Osteocyte (in vitro differentiated cells): ENCODE results near the gene SERPING1. TPM values are rescaled to one million over a fixed set of nuclear protein-coding genes. Genes with fewer than 3 reads are reported as not detected.

ENCODE experiments used
- DNase-seq: peaks from one replicate; pipeline ENCODE4 v3.0.0; 2021; ENCODE audit warnings: mixed read lengths; ENCODE audit not compliant: unreplicated experiment; ENCODE audit errors: extremely low spot score
- H3K27ac Mint-ChIP-seq: one replicate; pipeline ENCODE4 v1.8.0; 2021; ENCODE audit warnings: mild to moderate bottlenecking, mixed read lengths; ENCODE audit not compliant: unreplicated experiment
- H3K27me3 Mint-ChIP-seq: one replicate; pipeline ENCODE4 v1.8.0; 2021; ENCODE audit warnings: mixed read lengths; ENCODE audit not compliant: unreplicated experiment
- H3K36me3 Mint-ChIP-seq: one replicate; pipeline ENCODE4 v1.8.0; 2021; ENCODE audit warnings: mixed read lengths; ENCODE audit not compliant: unreplicated experiment
- H3K4me1 Mint-ChIP-seq: one replicate; pipeline ENCODE4 v1.8.0; 2021; ENCODE audit warnings: mixed read lengths; ENCODE audit not compliant: unreplicated experiment
- H3K4me3 Mint-ChIP-seq: one replicate; pipeline ENCODE4 v1.8.0; 2021; ENCODE audit warnings: mild to moderate bottlenecking, moderate library complexity, mixed read lengths; ENCODE audit not compliant: unreplicated experiment
- H3K9me3 Mint-ChIP-seq: one replicate; pipeline ENCODE4 v1.8.0; 2021; ENCODE audit warnings: mixed read lengths; ENCODE audit not compliant: unreplicated experiment
- microRNA-seq: library from miRNA; unstranded; fragments of <30 nt; microRNA quantifications from one replicate; pipeline ENCODE4 v1.1.0, GENCODE V29; 2020; ENCODE audit not compliant: unreplicated experiment
- total RNA-seq: library from RNA; stranded (reverse); gene quantifications from 2 replicates; pipeline ENCODE4 v1.2.1, GENCODE V29; 2021
- TF ChIP-seq, protein P1 (sequence below): fragments of 200-600 bp; sonication (generic); IDR thresholded peaks from 2 replicates; pipeline ENCODE4 v1.5.0; 2021; ENCODE audit warnings: antibody characterized with exemption, mild to moderate bottlenecking, moderate library complexity

Gene SERPING1
- total RNA-seq, 1 donor from 2014 or later, result 21.9 TPM

DNA sequence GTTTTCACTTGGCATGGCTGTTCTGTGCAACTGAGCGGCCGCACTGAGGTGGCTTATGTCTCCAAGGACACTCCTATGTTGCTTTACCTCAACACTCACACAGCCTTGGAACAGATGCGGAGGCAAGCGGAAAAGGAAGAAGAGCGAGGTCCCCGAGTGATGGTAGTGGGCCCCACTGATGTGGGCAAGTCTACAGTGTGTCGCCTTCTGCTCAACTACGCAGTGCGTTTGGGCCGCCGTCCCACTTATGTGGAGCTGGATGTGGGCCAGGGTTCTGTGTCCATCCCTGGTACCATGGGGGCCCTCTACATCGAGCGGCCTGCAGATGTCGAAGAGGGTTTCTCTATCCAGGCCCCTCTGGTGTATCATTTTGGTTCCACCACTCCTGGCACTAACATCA is 62.2 kb downstream of the SERPING1 start:
- no peaks in the 10 kb centered on the region for H3K27me3 Mint-ChIP-seq
- peaks cover 13% of the 10 kb centered on the region for H3K36me3 Mint-ChIP-seq
- no peak for DNase-seq
- no peak overlapping the region for H3K27ac Mint-ChIP-seq
- peaks cover 14% of the 10 kb centered on the region for H3K4me1 Mint-ChIP-seq
- TF ChIP-seq, protein P1, sequence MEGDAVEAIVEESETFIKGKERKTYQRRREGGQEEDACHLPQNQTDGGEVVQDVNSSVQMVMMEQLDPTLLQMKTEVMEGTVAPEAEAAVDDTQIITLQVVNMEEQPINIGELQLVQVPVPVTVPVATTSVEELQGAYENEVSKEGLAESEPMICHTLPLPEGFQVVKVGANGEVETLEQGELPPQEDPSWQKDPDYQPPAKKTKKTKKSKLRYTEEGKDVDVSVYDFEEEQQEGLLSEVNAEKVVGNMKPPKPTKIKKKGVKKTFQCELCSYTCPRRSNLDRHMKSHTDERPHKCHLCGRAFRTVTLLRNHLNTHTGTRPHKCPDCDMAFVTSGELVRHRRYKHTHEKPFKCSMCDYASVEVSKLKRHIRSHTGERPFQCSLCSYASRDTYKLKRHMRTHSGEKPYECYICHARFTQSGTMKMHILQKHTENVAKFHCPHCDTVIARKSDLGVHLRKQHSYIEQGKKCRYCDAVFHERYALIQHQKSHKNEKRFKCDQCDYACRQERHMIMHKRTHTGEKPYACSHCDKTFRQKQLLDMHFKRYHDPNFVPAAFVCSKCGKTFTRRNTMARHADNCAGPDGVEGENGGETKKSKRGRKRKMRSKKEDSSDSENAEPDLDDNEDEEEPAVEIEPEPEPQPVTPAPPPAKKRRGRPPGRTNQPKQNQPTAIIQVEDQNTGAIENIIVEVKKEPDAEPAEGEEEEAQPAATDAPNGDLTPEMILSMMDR, result no peak
- H3K4me3 Mint-ChIP-seq, result no peak overlapping the region
- H3K9me3 Mint-ChIP-seq, result no peaks in the 10 kb centered on the region

DNA sequence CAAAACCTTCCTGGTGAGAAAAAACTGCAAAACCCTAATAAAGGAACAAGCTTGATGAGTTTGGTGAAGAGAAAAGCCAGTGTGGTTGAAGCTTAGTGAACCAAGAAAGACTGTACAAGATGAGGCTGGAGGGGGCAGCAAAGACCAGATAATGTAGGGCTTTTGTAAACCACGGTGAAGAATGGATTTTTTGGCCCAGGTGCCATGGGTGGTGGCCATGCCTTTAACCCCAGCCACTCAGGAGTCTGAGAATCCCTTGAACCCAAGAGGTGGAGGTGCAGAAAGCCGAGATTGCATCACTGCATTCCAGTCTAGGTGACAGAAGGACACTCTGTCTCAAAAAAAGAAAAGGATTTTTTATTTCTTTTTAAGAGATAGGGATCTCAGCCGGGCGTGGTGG is 65.4 kb downstream of the SERPING1 start:
- Mint-ChIP-seq H3K27me3 (no peaks in the 10 kb centered on the region), H3K4me3 (no peak overlapping the region), H3K36me3 (peaks cover 13% of the 10 kb centered on the region), H3K9me3 (no peaks in the 10 kb centered on the region), H3K27ac (no peak overlapping the region), H3K4me1 (peaks cover 16% of the 10 kb centered on the region)
- no peak for DNase-seq
- TF ChIP-seq, protein P1, result no peak

DNA sequence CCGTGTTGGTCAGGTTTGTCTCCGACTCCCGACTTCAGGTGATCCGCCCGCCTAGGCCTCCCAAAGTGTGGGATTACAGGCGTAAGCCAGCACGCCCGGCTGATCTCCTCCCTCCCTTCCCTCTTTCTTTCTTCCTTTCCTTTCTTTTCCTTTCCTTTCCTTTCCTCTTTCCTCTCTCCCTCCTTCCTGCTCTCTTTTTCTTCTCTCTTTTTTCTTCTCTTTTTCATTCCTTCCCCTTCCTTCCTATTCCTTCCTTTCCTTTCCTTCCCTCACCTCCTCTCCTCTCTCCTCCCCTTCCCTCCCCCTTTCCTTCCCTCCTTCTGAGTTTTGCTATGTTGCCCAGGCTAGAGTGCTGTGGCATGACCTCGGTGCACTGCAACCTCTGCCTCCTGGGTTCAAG is 66.5 kb downstream of the SERPING1 start:
- Mint-ChIP-seq H3K9me3 (no peaks in the 10 kb centered on the region), H3K4me3 (no peak overlapping the region), H3K4me1 (peaks cover 13% of the 10 kb centered on the region), H3K27me3 (no peaks in the 10 kb centered on the region), H3K27ac (no peak overlapping the region), H3K36me3 (peaks cover 13% of the 10 kb centered on the region)
- TF ChIP-seq, protein P1, result no peak
- no peak for DNase-seq

Small RNA genes lying within 50 kb of the gene (microRNA-seq; reads per million reads assigned to microRNA genes)
- 6,450 reads per million, percentile 92 among the genes with 10 or more reads in this experiment for gene MIR130A

Other genes with a start within 250 kb of the SERPING1 start
- not detected in 2 replicates for gene PRG3, start 216.5 kb upstream of the SERPING1 start, total RNA-seq
- not detected in 2 replicates for gene PRG2, start 207.0 kb upstream of the SERPING1 start, total RNA-seq
- gene SLC43A3, start 170.6 kb upstream of the SERPING1 start, total RNA-seq, result 14.9 and 17.1 TPM in 2 replicates
- 0.81 and 0.84 TPM in 2 replicates for gene RTN4RL2, start 137.2 kb upstream of the SERPING1 start, total RNA-seq
- 14.3 and 16.2 TPM in 2 replicates for gene SLC43A1, start 82.0 kb upstream of the SERPING1 start, total RNA-seq
- gene TIMM10, start 66.9 kb upstream of the SERPING1 start, total RNA-seq, result 47.3 and 54.5 TPM in 2 replicates
- gene SMTNL1, start 60.1 kb upstream of the SERPING1 start, total RNA-seq, result not detected in 2 replicates
- 58.9 and 62.5 TPM in 2 replicates for gene UBE2L6, start 30.0 kb upstream of the SERPING1 start, total RNA-seq
- gene YPEL4, start 52.2 kb downstream of the SERPING1 start, total RNA-seq, result 0.24 and 0.35 TPM in 2 replicates
- gene CLP1, start 60.1 kb downstream of the SERPING1 start, total RNA-seq, result 12.6 and 14.4 TPM in 2 replicates
- 60.5 and 78.0 TPM in 2 replicates for gene ZDHHC5, start 70.4 kb downstream of the SERPING1 start, total RNA-seq
- gene MED19, start 114.5 kb downstream of the SERPING1 start, total RNA-seq, result 18.5 and 20.4 TPM in 2 replicates
- 61.9 and 62.2 TPM in 2 replicates for gene TMX2, start 114.9 kb downstream of the SERPING1 start, total RNA-seq
- gene SELENOH, start 143.8 kb downstream of the SERPING1 start, total RNA-seq, result 103 and 122 TPM in 2 replicates
- gene BTBD18, start 154.1 kb downstream of the SERPING1 start, total RNA-seq, result not detected in 2 replicates
- gene CTNND1, start 164.1 kb downstream of the SERPING1 start, total RNA-seq, result 181 and 183 TPM in 2 replicates